Middle frontal gyrus (tissue), 1 donor: ENCODE measurements around the gene LRP1B.

ENCODE experiments used
- DNase-seq: peaks from one replicate; pipeline ENCODE4 v3.0.0-alpha.2; 2015; ENCODE audit warnings: low spot score; ENCODE audit errors: extremely low spot score

Gene LRP1B

DNA sequence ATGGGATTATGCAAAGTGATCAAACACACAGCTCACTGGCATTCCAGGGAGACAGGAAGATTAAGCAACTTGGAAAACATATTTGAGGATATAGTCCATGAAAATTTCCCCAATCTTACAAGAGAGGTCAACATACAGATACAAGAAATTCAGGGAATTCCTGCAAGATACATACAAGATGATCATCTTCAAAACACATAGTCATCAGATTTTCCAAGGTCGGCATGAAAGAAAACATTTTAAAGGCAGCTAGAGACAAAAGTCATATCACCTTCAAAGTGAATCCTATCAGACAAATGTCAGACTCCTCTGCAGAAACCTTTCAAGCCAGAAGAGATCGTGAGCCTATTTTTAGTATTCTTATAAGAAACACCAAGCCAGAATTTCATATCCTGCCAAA is 1188.5 kb downstream of the LRP1B start:
- no peak for DNase-seq

DNA sequence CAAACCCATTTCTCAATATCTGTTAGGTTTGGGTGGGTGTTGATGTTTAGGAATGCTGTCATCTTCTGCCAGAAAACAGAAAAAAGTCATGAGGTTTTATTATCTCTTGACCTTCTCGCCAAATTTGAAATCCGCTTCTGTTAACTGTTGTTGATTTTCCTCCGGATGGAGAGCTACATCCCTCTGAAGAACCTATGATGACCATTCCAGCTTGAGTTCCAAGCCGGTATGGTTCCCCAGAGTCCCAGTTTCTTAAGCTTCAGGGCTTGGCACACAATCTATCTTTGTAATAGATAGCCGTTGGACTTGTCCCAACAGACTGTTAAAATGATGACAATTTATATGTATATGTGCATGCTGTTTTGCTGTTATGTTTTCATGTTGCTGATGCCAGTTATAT is 1201.0 kb downstream of the LRP1B start:
- no peak for DNase-seq

DNA sequence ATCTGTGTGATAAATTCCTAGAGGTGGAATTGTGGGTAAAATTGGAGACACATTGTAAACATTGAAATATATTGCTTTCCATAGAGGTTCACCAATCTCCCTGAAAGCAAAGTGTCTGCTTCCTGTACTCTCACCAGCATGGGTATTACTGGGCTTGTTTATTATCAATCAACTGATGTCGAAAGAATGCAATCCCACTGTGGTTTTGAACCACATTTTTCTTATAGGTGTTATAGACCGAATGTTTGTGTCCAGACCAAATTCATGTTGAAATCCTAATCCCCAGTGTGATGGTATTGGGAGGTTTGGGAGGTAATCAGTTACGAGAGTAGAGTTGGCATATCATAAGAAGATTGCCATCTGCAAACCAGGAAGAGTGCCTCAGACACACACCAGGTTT is 1212.4 kb downstream of the LRP1B start:
- DNase-seq = no peak

DNA sequence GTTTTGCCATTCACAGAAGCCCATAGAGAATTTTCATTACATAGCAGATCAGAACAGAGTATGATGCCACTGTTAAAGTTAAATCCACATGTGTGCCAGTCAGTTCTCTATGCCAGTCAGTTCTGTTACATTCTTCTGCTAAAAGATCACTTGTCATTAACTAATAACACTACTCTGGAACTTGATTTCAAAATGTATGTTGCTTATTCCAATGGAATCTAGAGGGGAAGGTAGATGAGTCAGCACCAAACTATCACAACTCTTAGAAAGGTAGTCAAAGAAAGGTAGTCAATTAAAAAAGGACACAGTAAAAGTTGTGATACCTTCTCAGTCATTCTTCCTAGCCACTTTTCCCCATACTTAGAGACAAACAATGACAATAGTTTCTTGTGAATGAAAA is 1214.4 kb downstream of the LRP1B start:
- no peak for DNase-seq

DNA sequence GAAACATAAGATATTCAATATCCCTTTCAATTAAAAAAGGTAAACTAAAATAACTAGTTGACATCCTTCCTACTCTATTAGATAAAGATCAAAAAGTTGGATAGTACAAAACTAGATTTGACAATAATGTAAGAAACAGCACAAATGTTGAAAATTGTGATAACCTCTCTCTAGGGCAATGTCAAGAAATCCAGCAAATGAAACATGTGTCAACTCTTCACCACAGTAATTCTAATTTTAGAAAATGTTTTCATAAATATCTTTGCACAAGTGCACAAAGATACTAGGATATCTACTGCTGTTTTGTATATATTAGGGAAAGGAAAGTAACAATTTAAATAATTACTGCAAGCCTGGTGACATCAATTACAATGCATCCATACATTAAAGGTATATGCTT is 1220.1 kb downstream of the LRP1B start:
- DNase-seq = no peak

DNA sequence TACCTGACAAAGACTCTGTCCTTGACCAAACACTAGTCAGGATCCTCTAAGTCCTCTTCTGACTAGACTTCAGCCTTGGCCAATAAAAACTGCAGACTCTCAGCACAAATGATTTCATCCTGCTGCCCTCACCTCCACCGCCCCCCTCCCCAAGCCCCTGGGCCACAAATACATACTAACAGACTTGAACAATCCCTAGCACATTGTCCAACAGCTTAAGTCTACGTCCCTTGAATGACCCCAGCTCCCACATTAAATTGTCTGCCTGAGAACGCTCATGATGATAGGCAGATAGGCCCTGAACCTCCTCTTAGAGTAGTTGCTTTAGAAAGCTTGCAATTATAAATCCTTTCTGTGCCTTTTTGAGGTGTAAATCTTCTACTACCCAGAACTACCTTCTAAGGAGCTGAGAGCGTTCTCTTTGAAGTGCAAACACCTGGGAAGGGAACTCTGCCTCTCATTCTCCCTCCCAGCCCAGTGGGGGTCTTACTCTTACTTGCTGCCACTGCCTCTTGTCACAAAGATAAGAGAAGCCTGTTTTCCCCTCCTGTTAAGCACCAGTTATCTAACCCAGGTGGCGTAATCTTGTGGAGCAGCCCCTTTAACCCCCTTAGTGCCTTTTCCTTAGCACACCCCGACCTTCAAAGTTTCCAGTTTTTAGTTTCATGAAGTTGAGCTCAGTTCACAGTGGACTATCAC is 1225.6 kb downstream of the LRP1B start:
- no peak for DNase-seq

DNA sequence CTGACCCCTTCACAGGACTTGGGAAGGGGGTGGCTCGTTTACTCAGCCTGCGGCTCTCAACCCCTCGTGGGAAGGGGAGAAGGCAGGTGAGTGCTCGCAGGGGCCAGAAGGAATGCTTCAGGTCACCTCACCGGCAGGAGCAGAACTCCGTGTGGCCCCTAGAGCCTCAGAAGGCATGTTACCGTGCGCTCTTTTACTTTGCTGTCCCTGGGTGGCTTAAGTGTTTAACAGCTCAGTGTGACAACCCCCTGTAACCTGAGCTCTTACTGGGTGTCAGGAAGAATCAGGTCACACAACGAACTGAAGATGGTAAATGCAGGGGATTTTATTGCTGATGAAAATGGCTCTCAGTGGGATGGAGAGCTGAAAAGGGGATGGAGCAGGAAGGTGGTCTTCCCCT is 1235.4 kb downstream of the LRP1B start:
- no peak for DNase-seq

DNA sequence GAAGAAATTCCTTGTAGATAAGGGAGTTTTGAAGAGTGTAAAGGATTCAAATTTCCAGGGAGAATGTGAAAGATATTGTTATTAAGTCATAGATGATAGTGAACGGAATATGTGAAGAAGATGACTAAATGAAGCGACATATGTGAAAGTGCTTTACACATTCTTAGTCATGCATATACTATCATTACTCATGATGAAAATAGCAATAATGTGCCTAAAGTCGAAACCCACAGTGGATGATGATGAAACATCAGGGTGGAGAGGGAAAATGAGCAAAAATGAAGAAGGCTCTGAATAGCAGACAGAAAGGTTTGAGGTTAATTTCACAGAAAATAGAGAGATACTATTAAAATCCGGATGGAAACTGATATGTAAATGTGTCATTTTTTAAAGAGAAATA is 1237.1 kb downstream of the LRP1B start:
- no peak for DNase-seq

DNA sequence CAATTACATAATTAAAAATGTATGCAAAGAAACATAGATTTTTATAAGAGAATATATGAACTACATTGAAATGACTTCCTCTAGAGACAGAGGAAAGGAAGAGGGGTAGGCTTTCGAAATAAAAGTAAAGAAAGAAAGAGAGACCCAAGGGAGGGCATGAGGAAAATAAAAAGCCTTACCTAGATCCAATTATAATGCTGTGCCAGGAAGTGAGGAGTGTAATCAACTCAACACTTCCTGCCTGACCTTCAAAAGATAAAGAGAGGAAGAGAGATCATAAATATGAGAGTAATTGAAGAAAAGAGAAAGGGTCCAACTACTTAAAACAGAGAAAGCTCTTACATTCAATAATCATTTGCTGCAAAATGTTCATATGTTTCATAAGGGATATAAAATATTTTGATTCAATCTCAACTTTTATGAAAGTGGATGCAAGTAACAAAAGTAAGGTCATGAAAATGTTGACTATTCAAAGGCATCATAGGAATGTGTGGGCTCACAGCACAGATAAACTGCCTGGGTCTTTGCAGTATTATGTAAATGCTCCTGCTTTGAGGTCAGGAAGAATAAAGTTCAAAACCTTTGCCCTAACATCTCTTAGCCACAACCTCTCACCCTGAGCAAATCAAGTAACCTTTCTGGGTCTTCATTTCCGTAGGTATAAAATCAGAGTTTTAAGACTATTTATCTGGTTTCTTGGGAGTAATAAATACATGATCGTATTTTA is 1237.7 kb downstream of the LRP1B start:
- DNase-seq = no peak

DNA sequence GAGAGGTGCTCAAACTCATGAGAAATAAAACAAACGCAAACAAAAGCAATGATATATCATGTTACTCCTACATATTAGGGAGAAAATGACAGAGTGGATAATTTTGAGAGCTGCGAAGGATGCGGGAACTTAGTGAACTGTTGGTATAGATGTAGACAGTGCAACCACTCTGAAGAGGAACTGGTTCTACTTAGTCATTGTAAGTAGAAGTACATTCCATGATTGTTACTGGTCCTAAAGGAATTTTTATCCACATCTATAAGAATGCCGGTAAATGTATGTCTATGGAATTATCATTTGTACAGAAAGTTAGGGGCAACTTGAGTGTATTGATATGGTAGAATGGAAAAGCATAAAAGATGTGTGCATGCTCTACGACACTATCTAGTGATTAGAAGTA is 1238.4 kb downstream of the LRP1B start:
- DNase-seq = no peak

DNA sequence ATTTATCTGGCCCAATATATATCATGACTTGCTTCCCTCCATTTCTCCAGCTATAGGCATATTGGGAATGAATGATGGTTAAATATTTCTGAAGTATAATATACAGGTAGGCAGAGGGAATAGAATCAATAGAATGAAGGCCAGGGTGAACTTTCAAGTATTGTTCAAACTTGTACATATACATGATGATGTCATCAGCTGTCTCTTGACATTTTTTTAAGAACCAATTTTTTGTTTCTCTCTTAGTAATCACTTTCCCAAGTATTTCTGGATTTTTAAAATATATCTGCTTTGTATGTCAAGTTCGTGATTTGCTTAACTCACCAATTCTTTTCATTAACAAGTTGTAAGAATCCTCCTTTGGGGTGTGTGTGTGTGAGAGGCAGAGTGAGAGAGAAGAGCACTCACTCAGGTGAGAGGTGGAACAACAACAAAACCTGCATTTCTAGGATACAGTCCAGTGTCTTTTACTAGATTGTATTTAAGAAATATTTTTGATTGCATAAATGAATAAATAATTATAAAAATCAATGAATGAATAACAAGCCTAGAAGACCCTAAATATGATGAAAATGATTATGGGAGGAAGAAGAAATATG is 1239.1 kb downstream of the LRP1B start:
- DNase-seq = no peak

DNA sequence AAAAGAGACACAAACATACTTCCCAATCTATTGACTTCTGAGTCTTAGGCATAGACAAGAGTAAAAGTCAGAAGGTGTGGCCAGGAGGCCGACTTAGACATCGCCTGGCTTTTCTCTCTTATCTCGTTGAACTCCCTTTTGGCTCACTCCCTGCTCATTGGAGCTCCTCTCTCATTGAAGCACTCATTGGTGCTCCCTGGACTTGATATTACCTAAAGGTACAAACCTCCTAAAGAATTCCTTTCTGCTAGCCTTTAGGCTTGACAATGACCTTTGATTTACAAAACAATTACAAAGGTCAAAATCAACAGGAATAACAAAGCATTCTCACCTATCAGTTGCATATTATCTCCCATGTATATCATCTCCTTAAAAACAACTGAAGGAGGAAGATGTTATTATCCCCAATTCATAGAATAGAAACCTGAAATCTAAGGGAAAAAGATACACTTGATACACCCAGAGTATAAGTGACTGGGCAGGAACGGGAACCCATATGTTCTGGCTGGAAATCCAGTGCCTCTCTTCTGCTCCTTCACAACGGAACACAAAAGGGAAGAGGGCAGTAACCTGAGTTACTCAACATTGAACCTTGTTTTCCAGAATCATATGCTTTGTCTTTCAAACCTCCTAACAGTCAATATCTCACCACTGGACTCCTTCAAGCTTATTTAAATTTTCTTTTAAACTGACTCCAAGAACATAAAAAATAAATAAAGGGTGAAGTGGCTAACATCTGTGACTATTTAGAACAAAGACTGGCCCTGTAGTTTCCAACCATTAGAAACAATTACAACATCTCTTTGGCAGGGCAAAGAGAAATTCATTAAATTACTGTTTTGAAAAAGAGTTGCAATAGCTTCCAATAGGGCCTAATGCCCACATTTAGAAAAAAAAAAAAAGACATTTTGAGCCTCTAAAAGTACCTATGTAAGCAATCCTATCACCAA is 1247.9 kb downstream of the LRP1B start:
- no peak for DNase-seq

DNA sequence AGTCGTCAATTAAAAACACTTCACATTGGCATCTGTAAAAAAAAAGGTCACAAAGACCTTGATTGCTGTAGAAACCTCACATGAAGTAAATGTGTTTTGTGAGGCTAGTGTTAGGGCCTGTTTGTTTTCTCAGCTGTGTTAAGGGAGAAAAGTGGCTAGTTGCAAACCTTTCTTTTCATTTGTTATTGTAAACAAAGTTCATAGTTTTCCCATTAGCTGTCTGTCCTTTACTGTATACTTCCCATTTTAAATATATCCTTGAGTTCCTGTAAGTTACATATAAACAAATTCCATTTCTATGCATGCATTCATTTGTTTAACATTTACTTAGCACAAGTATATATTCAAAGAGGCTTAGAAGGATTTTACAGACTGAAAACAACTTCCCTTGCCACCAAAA is 1250.2 kb downstream of the LRP1B start:
- DNase-seq = no peak

DNA sequence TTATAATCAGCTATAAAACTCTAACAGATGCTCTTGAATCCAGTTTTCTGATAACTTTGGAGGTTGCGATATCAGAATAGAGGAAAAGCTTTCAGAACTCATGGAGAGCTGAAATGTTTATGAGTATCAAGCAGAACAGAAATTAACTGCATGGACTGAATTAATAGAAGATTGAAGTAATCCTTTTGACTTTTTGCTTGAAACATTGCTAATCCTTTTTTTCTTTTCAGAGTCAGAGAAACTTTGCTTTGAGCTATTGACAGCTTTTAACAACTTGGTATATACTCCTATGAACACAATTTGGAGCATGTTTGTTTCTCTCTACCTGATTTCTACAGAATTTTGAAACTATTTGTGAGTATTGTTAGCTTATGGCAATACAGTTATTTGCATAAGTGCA is 1254.8 kb downstream of the LRP1B start:
- no peak for DNase-seq

DNA sequence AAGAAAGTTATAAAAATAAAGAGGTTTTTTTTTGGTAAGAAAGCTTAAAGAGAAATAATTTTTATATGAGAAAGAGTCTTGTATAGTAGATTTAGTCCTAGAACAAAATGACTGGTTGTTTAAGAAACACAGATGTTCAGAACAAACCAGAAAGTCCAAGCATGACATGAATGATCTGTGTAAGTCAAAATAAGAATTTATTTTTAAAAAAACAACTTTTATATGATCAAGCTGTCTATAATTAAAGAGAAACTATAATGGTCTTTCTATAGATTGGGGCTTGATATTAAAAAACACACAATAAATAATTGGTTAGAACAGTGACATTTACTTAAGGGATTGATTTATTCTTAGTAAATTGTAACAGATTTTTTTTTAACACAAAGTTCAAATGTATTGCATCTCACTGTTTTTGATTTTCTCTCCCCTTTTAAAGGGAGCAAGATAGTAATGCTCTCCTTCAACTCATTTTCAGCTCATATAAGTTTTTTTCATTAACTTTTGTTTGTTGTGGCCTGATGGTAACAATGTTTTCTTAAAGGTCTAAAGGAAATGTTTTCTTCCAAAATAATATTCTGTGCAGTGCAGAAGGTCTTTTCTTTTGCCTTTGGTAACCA is 1256.8 kb downstream of the LRP1B start:
- DNase-seq = no peak

DNA sequence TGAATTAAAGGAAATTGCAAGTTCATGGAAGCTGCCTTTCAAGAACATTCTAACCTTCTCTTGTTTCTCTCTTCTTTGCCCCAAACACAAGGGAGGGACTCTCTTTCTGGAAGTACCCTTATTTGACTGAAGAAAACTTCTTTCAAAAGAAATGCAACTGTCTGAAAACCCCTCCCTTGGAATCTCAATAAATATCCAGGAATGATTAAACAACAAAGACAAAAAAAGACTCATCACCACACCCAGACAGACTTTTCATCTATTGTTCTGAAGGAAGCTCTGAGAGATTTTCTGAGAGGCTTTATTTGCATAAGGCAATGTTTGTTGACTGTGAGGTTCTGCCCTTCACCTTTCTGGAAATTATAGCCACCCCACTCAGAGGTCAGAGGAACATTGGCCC is 1260.9 kb downstream of the LRP1B start:
- DNase-seq = no peak

DNA sequence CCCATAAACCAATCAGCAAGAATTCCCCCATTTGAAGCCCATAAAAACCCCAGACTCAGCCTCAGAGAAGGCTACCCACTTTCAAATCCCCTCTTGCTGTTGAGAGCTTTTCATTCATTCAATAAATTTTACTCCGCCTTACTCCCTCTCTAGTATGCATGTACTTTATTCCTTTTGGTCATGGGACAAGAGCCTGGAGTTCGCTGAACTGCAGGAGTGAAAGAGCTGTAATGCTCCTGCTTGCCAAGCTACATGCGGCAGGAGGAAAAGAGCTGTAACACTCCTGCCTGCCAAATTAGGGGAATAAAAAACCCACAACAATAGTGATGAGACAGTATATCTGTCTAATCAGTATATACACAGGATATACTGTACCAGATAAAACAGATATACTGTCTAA is 1261.7 kb downstream of the LRP1B start:
- DNase-seq = no peak

DNA sequence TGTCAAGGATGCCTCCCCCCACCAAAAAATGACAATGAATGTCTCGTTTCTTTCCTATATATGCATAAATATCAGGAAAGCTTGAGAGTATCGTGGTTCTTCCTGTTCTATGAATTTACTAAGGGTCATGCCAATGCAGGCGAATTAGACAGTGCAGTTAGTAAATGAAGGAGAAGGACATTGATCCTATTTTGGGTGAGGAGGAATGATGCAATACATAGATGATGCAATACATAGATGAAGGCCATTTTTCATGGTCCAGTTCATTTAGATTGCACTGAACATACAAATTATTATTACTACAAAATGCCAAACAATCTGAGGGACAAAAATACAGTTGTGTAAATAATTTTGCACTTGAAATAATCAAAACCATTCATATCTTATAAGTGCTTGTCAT is 1265.0 kb downstream of the LRP1B start:
- no peak for DNase-seq

DNA sequence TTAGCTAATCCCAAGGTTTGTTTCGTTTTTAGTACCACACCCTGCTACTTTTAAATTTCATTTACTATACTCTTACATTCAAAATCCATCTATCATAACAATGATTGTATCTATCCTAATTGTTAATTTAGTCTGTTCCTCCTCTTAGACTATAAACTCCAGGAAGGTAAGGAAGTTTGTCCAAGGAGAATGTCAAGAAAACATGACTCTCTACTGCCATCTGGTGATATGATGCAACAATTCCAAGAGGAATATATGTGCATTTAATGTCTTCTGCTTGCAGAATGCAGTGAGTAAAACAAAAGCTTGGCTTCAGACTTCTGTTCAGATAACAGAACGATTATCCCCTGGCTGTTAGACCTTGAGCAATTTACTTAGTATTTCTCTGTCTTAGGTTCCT is 1267.1 kb downstream of the LRP1B start:
- DNase-seq = no peak

DNA sequence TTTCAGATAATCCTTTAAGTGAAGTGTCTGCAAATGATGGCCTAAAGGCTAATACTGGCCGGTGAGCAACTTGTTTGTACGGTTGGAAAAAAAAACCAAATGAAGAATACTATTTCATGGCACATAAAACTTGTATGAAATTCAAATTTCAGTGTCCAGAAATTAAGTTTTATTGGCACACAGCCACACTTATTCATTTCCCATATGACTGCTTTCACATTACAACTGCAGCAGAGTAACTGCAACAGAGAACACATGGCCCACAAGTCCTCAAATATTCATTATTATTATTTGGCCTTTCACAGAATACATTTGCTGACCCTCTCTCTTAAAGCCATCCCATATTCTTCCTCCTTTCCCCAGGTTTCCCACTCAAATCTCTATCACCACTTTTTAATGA is 1268.6 kb downstream of the LRP1B start:
- DNase-seq = no peak

DNA sequence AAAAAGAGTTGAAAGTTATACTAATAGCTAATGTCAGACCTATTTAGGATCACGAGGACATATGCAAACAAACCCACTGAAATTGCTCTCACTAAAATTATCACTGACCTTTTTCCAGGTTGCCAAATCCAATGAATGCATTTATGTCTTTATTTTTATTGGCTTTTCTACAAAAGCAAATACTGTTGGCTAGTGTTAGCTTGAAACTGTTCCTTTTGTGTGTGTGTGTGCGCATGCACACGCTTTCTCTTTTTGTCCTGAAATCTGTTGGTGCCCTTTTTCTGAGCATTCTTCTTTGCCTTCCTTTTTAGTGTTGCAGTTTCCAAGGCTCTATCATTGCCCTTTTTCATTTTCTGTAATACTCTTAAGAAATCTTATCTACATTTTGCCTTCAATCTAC is 1269.2 kb downstream of the LRP1B start:
- no peak for DNase-seq
